Measurements from ENCODE around the gene NDUFA6. TPM values are rescaled to one million over a fixed set of nuclear protein-coding genes. Genes with fewer than 3 reads are reported as not detected.

NDUFA6 gene
- total and polyA plus RNA-seq, 2 of the 13 experiments (the other 11 are each of a cell fraction or from before 2014, with no cell fraction given): 68.5 to 87.8 TPM

GRCh38 chr22:42061041-42061440, 29.5 kb downstream of the NDUFA6 start:
- H3K4me3 ChIP-seq (replicated peaks in 1 of 3; ENCODE audit: insufficient read depth in 1 of 3, low read depth in 2 of 3, low read length in 3 of 3): no peak overlapping the region
- no peak overlapping the region for H3K27ac ChIP-seq (ENCODE audit: extremely low read length, insufficient read depth, low read length)
- POLR2A ChIA-PET: no interaction called here
- in situ Hi-C loops (cut with HindIII; ENCODE audit: extremely low pct_ligation_motif_present, low pct_unique_long_range_greater_than_20kb): no loop called here
- 100% methylated on average over 5 of the region's 7 CpGs for WGBS (ENCODE audit: low lambda C conversion rate)
- DNase-seq (ENCODE audit: low spot score) (no peak), FAIRE-seq (no peak), ATAC-seq (no peak)
- H3K9ac ChIP-seq (ENCODE audit: insufficient read depth, low read depth, low read length): no peak overlapping the region
- peaks cover 8 to 12% of the 10 kb centered on the region in 2 experiments; a peak in 3 of 5 replicates for H3K36me3 ChIP-seq (replicated peaks in 1 of 2; ENCODE audit: control insufficient read depth in 1 of 2, insufficient read depth in 2 of 2, low read length in 2 of 2)
- no TSS peak for BruUV-seq (replicated peaks)
- H3K4me2 ChIP-seq (ENCODE audit: low read depth, low read length): no peak overlapping the region
- no peak for TF ChIP-seq ZNF788 (CRISPR knock-in tag; IDR thresholded peaks at IDR 0.05; ENCODE audit: borderline replicate concordance)
- no peak for TF ChIP-seq PRDM10 (CRISPR knock-in tag; IDR thresholded peaks at IDR 0.05; ENCODE audit: low read depth)
- TF ChIP-seq MAFF (IDR thresholded peaks at IDR 0.05; ENCODE audit: low read depth, low read length): 0 out of 2 replicates have a peak, but pooled peaks have one; percentile 8
- TF ChIP-seq ZNF136 (CRISPR knock-in tag; IDR thresholded peaks at IDR 0.05; ENCODE audit: low read depth): no peak
- TF ChIP-seq MAFK (conservative IDR thresholded peaks at IDR 0.05 in 1 of 2, IDR thresholded peaks at IDR 0.05 in 1 of 2; ENCODE audit: low read length in 2 of 2): peak; percentile 7 to 68; a peak in 2 of 4 replicates
- no peak for TF ChIP-seq MAFG (CRISPR knock-in tag; IDR thresholded peaks at IDR 0.05)
- TF ChIP-seq ZNF34 (CRISPR knock-in tag; IDR thresholded peaks at IDR 0.05; ENCODE audit: borderline replicate concordance): no peak
- TF ChIP-seq CBX2 (IDR thresholded peaks at IDR 0.05; ENCODE audit: low read depth, low read length): no peak
- TF ChIP-seq CBX2 (CRISPR knock-in tag; IDR thresholded peaks at IDR 0.05; ENCODE audit: low read depth): no peak
- no peak for TF ChIP-seq ZNF329 (CRISPR knock-in tag; IDR thresholded peaks at IDR 0.05; ENCODE audit: low read depth)
- no peak for TF ChIP-seq ZNF597 (CRISPR knock-in tag; IDR thresholded peaks at IDR 0.05)
- no peak for TF ChIP-seq CHD2 (IDR thresholded peaks at IDR 0.05; ENCODE audit: low read depth, low read length)
- TF ChIP-seq, protein P1, sequence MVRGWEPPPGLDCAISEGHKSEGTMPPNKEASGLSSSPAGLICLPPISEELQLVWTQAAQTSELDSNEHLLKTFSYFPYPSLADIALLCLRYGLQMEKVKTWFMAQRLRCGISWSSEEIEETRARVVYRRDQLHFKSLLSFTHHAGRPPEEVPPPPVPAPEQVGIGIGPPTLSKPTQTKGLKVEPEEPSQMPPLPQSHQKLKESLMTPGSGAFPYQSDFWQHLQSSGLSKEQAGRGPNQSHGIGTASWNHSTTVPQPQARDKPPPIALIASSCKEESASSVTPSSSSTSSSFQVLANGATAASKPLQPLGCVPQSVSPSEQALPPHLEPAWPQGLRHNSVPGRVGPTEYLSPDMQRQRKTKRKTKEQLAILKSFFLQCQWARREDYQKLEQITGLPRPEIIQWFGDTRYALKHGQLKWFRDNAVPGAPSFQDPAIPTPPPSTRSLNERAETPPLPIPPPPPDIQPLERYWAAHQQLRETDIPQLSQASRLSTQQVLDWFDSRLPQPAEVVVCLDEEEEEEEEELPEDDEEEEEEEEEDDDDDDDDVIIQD (CRISPR knock-in tag; IDR thresholded peaks at IDR 0.05; ENCODE audit: low read depth): no peak
- H3K9me3 ChIP-seq (ENCODE audit: low read length): peaks cover 11% of the 10 kb centered on the region
- no peaks in the 10 kb centered on the region for H3K27me3 ChIP-seq (ENCODE audit: control insufficient read depth in 1 of 2, insufficient read depth in 2 of 2, low read length in 2 of 2)
- no peaks in the 10 kb centered on the region for H4K20me1 ChIP-seq (ENCODE audit: insufficient read depth, low read length)
- no peak overlapping the region for H2AFZ ChIP-seq (ENCODE audit: low read length)
- intact Hi-C loops (cut with micrococcal nuclease; ENCODE audit: unreplicated experiment): no loop called here
- H3K4me1 ChIP-seq (ENCODE audit: insufficient read depth, low read length): peaks cover 11% of the 10 kb centered on the region
- H3K79me2 ChIP-seq (ENCODE audit: insufficient read depth, low read length): no peaks in the 10 kb centered on the region
- CTCF ChIA-PET (ENCODE audit: low intra/inter-chr PET ratio, low total read pairs): no interaction called here

Data from HepG2 (cell line).